Stimulated activated CD4-positive, alpha-beta T cell treated with anti-CD3 and anti-CD28 coated beads, Interleukin-15, amount 100 ng/mL, for 1 hour (primary cell): ENCODE measurements around the gene CROCC.

Experiments used
- DNase-seq, 2 donors: peaks; one replicate each; pipeline ENCODE4 v3.0.0-alpha.2; 2020; ENCODE audit warnings: low read depth in 1 of 2, low spot score in 1 of 2

CROCC gene

DNA sequence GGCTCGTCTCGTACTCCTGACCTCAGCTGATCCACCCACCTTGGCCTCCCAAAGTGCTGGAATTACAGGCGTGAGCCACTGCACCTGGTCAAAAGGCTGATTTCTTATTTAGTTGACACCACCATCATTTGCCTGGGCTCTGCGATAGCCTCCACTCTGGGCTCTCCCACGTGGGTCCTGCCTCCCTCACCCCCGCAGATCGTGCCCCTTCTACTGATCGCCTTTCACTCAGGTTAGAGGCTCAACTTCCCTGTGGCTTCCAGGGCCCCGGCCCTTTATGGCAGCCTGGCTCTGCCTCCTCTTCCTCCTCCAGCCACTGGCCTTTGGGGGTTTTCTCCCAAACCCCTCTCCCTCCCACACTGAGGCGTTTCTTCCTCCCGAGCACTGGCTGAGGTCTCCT is 61.2 kb downstream of the CROCC start:
- DNase-seq: no peak

DNA sequence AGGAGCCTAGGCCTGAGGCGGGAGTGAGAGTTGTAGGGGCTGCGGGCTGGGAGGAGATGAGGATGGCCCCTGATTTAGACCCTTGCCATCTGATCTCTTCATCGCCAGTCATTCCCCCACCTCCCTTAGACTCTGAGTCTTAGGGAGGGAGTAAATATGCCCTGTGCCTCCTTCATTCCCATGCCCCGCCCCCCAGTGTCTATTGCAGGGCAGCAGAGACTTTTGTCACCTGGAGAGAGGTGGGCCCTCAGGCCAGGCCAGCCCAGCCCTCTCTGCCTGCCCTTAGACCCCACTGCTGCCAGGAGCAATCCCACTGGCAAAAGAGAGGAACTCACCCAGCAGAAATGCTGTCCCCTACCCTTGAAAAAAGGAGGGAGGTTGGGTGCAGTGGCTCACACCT is 61.9 kb downstream of the CROCC start:
- no peak for DNase-seq

GRCh38 chr1:16984717-16985116 is 63.0 kb downstream of the CROCC start:
- no peak for DNase-seq

- DNase-seq: no peak
Observed at GRCh38 chr1:16986113-16986512, 64.4 kb downstream of the CROCC start.

- no peak for DNase-seq
Observed at GRCh38 chr1:16986560-16986959, 64.8 kb downstream of the CROCC start.

GRCh38 chr1:16986962-16987361 is 65.2 kb downstream of the CROCC start:
- DNase-seq: no peak

GRCh38 chr1:16988210-16988609 is 66.5 kb downstream of the CROCC start:
- no peak for DNase-seq

DNA sequence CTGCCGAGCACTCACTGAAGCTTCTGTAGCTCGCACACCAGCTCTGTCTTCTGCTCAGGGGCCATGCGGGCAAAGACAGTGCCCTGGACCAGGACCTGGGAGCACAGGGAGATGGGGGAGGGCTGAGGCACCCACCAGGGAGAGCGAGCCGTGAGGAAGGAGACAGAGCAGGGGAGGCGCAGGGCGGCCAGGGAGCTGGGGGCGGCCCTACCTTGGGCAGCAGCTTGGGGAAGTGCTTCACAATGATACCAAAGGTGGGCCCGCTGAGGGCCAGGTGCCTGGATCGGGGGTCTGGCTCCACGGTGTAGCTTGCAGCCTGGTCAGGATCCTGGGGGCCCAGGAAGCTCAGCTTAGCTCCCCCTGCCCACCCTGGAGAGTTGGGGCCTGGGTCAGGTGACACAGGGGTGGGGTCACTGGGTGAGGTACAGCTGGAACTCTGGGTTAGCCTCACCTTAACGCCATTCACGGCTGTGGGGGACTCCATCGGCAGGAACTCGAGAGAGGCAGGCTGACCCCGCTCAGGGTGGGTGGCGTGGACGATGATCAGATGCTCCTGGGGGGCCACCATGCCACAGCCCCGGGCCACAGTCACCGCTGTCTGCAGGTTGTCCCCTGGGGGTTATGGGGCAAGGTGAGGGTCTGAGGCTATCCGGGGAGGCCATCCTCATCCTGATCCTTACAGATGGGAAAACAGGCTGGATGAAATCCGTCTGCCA is 68.1 kb downstream of the CROCC start:
- no peak for DNase-seq

DNA sequence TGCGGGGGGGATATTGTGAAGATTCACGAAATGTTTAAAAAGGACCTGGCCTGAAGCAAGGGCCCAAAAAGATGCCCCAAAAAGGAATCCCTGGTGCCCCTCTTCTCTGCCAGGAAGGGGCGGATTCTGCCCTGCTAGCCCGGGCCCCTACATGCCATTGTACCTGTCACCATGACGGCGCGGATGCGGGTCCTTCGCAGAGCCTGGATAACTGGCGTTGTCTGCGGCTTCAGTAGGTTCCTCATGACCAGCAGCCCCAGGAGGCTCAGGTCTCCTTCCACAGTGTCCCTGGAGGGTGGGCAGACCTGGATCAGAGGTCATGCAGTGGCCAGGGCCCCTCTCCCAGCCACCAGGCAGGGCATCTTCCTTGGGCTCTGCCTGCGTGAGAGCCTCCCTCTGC is 69.8 kb downstream of the CROCC start:
- no peak for DNase-seq

- DNase-seq: no peak
Observed at GRCh38 chr1:16992102-16992501, 70.4 kb downstream of the CROCC start.

- no peak for DNase-seq
Observed at GRCh38 chr1:16992675-16993074, 70.9 kb downstream of the CROCC start.

DNA sequence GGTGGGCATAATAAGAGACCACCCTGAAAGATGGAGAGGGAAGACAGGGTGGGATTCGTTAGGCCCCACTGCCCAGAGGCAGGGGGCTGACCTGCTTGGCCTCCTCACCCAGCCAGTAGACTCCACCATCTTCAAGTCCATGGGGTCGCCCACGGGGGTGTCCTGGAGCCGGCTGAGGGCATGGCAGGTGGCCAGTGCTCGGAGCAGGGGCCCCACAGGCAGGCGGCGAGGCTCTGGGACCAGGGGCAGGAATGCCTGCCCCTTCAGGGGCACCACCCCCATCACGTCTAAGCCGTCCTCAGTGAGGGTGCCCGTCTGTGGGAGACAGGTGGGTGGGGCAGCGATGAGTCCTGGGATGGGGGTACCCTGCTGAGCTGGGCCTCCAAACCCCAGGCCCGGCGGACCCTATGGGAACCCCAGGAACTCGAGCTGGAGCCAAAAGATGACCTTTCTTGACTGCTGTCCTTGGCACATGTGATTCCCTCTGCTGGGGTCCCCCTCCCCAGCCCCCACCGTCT is 71.8 kb downstream of the CROCC start:
- no peak for DNase-seq

- no peak for DNase-seq
Observed at GRCh38 chr1:16996845-16997244, 75.1 kb downstream of the CROCC start.

DNA sequence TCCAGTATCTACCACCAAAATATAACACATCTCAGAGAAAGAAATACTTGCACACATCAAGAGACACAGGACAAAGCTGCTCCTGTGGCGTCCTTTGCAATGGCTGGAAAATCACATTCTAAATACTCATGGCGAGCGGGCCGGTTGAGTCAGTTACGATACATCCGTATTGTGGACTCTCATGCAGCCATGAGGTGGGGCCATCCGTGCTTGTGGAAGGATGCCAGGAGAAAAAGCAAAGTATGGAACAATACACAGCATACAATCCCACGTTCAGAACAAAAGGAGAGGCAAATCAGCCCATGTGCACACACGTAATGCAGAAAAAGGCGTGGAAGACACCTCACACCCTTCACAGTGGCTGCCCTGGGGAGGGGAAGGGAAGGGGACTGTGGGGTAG is 76.9 kb downstream of the CROCC start:
- DNase-seq: no peak

- no peak for DNase-seq
Observed at GRCh38 chr1:16999863-17000262, 78.1 kb downstream of the CROCC start.

DNA sequence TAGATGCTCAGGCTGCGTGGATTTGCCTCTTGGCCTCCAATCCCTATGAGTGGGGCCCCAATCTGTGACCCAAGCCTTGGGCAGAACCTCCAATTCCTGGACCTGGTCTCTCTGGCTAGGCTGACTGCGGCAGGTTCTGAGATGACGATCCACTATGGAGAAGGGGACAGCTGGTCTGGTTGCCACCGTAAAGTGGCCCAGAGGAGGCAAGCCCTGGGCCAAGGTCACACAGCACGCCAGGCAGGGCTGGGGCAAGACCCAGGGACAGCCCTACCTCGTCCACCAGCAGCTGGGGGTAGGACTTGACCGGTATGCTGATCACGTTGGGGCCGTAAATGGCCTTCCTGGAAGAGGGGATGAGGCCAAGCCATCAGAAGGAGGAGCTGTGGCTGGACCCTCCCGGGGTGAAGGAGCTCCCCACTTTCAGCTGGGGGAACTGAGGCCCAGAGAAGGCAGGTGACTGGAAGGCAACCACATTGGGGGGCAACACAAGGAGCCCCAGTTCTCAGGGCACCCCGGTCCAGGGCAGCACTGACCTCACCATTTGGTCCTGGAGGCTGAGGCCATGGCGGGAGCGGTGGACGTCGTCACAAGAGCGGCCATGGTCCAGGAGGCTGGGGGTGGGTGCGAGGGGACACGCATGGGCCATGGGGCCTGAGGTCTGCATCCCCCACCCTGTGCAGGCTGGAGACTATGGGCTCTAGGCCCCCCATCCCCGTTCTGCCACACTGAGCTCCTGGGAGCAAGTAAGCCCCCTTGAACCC is 80.2 kb downstream of the CROCC start:
- DNase-seq: no peak

DNA sequence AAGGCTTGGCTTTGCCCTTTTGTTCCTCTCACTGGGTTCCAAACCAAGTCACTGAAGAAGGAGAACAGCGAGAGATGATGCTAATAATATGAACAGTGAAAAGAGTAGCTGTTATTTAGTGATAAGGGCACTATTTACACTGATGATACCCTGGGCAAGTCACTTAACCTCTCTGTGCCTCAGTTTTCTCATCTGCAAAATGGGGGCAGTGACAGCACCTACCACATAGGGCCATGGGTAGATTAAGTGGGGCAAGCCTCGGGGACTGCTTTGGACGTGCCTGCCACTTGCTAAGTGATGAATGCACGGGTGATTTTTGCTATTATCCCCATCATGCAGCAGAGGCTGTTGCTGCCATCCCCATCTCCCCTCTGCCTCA is 80.8 kb downstream of the CROCC start:
- DNase-seq: no peak

GRCh38 chr1:17004466-17005364 is 83.0 kb downstream of the CROCC start:
- no peak for DNase-seq

DNA sequence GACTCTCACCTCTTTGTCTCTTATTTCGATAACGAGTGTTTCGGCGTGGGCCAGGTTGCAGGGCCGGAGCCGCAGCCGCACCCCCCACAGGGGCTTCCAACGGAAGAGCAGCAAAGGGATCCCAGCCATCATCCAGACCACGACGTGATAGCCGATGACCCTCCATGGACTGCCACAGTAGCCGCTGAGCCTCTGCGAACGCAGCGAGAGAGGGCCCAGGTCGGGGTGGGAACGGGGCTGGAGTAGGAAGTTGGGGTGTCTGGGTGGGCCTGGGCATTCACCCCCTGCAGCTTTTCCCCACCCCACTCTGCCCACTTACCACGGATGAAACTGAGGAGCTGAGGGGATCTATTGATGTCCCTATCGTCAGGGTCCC is 83.6 kb downstream of the CROCC start:
- no peak for DNase-seq

GRCh38 chr1:17007121-17007520 is 85.4 kb downstream of the CROCC start:
- DNase-seq: no peak

DNA sequence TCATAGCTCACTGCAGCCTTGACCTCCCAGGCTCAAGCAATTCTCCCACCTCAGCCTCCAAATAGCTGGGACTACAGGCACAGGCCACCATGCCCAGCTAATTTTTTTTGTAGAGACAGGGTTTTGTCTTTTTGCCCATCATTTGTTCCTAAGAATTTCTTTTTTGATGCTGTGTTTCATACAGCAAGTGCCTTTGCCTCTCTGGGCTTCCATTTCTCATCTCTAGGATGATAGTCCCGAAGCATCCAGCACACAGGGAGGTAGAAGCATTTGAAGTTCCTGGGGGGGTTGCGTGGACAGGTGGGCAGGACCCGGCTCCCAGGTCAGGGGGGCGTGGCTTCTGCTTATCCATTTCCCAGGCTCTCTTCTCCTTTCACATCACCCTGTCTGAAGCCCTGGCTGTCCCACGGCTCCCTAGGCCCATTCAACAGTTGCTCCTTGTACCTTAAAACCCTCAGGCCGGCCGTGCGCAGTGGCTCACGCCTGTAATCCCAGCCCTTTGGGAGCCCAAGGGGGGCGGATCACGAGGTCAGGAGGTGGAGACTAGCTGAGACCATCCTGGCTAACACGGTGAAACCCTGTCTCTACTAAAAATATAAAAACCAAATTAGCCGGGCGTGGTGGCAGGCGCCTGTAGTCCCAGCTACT is 86.6 kb downstream of the CROCC start:
- no peak for DNase-seq
